GM12865 (cell line): ENCODE measurements around the gene ERCC4.

Source experiments
- DNase-seq: peaks from one replicate; pipeline ENCODE4 v3.0.0; 2010; ENCODE audit warnings: low read depth
- H3K4me3 ChIP-seq: 2 replicates; pipeline ENCODE4 v1.5.1; 2011; ENCODE audit warnings: mild to moderate bottlenecking, low read depth, low read length, control low read depth
- TF ChIP-seq, protein P1 (sequence below): IDR thresholded peaks from 2 replicates; pipeline ENCODE4 v1.5.1; 2011; ENCODE audit warnings: low read length, control low read depth, low read depth, inconsistent platforms; ENCODE audit not compliant: insufficient read depth; ENCODE audit errors: missing control alignments

Gene ERCC4

DNA sequence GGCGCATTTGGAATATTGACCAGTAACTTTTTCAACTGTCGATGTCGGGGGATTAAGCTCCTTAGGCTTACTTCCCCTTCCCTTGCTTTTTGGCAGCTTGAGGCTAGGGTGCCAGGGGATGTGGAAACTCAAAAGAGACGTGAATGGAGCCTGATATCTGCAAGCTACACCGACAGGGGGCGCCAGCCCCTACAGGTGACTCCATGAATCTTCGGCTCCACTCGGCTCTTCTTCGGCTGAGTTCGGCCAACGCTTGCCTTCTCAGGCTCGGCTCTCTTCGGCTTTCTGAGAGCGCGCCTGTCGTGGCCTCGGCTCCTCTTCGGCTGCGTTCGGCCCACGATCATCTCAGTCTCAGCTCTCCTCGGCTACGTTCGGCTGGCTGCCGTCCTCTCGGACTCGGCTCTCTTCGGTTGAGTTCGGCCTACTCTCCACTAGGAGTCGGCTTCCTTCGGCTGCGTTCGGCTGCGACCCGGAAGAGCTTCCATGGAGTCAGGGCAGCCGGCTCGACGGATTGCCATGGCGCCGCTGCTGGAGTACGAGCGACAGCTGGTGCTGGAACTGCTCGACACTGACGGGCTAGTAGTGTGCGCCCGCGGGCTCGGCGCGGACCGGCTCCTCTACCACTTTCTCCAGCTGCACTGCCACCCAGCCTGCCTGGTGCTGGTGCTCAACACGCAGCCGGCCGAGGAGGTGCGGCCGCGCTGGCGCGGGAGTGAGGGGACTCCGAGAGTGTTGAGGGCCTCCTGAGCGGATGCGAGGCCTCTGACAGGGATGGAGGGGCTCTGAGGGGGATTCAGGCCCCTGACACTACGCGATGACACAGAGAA is at the start of gene ERCC4:
Gene ERCC4 (plus strand): TSS at position 472 of the 827 bp plus-strand sequence. CDS start 12 bp downstream, at position 484.
- DNase-seq: peak; percentile 99
- TF ChIP-seq, protein P1, sequence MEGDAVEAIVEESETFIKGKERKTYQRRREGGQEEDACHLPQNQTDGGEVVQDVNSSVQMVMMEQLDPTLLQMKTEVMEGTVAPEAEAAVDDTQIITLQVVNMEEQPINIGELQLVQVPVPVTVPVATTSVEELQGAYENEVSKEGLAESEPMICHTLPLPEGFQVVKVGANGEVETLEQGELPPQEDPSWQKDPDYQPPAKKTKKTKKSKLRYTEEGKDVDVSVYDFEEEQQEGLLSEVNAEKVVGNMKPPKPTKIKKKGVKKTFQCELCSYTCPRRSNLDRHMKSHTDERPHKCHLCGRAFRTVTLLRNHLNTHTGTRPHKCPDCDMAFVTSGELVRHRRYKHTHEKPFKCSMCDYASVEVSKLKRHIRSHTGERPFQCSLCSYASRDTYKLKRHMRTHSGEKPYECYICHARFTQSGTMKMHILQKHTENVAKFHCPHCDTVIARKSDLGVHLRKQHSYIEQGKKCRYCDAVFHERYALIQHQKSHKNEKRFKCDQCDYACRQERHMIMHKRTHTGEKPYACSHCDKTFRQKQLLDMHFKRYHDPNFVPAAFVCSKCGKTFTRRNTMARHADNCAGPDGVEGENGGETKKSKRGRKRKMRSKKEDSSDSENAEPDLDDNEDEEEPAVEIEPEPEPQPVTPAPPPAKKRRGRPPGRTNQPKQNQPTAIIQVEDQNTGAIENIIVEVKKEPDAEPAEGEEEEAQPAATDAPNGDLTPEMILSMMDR: peak; percentile 96
- peak within 1 kb of the TSS; percentile 88 for H3K4me3 ChIP-seq

DNA sequence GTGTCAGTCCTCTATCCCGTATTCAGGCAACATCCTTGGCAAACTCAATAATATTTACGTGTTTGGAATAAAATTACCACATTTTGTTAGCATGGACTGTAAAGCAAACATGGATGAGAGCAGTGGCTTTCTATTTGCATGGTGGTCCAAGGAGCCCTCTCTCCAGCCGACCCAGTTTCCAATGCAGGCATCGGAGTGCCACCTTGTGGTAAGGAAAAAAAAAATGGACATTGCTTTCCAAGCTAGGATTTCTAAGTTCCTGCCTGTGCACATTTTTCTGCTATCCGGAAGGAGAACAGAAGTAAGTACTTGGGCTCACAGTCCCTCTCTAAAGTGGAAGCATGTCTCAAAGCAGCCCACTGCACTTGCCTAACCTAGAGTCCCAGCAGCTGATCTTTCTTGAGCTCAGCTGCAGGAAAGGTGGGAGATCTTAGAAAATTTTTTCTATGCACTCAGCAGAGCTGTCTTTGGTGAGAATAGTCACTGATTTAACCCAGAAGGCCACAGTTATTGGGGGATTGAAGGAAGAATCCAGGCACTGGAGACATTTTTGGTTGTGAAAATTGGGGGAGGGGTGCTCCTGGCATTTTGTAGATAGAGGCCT is 46.0 kb upstream of the ERCC4 start:
- TF ChIP-seq, protein P1: peak; percentile 16
- DNase-seq: peak; percentile 8
- no peak overlapping the region for H3K4me3 ChIP-seq

DNA sequence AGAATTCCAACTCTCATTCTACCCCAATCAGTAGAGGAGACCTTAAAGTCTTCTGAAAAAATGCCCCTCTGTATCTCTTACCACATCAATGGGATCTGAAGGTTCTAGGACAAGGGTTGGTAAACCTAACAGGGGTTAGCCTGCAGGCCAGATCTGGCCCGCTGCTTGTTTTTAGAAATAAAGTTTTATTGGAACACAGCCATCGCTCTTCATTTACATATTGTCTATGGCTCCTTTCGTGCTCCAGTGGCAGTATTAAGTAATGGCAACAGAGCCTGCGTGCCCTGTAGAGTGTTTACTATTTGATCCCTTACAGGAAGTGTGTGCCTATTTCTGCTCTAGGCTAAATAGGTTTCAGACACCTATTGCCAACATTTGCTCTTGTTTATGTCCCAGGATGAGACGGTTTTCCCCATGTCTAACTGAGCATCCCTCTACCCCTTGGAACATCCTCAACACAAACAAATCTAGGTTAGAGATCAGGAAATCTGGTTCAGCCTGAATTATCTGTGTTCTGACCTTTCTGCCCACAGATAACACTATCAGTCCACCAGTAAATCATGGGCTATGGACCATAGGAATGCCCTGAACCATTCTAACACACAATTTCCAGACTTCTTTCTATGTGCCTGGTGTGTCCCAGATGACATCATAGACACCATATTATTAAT is 44.2 kb upstream of the ERCC4 start:
- TF ChIP-seq, protein P1: no peak
- H3K4me3 ChIP-seq: no peak overlapping the region
- no peak for DNase-seq

DNA sequence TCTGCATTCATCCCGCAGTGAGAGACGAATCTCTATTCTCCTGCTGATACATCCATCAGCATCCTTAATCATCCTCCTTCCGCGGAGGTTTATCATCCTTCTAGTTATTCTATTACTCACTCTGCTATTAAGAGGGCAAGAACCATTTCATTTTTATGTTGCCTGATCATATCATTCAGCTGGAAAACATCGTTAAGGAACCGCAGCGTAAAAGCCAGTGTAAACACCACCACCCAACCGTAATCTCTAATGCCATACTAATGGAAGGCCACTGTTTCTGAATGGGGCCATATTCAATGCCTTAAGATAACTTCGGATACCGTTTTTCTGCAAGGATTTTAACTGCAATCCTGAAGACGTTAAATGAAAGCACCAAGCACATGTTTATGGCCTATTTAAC is 36.7 kb upstream of the ERCC4 start:
- no peak overlapping the region for H3K4me3 ChIP-seq
- no peak for DNase-seq
- TF ChIP-seq, protein P1: no peak

DNA sequence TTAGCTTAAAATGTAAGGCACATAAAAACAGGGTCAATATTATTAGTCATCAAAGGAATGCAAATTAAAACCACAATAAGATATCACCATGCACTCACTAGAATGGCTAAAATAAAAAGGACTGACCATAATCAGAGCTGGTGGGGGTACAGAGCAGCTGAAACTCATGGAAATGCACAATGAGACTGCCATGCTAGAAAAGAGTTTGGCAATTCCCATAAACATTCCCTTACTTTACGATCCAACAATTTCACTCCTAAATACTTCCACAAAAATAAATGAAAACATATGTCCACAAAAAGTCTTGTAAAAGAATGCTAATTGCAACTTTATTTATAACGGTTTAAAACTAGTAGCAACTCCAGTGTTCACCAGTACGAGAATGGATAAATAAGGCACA is 36.1 kb upstream of the ERCC4 start:
- TF ChIP-seq, protein P1: no peak

DNA sequence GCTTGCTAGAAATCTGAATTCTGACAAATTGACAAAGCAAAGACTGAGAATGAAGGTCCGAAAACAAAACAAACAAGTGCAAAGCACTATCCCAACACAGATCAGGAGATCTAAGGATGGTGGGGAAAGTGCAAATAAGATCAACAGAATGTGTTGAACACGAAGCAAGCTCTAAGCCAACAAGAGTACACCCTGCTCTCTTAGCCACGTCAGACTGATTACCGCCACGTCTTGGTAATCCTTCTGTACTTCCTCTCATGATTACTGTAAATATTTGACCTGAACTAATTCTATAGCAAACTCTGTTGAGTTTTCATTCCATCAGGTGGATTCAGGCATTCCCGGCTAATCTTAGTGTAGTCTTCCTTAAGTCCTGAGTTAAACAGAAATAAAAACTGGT is 34.3 kb upstream of the ERCC4 start:
- TF ChIP-seq, protein P1: no peak
- no peak for DNase-seq
- no peak overlapping the region for H3K4me3 ChIP-seq

More for the DNA sequence above, 36.1 kb upstream of the ERCC4 start:
- no peak for DNase-seq
- H3K4me3 ChIP-seq: no peak overlapping the region
